ENCODE results near the gene PALMD.

The PALMD gene

GRCh38 chr1:99602404-99602969 lies 43.4 kb upstream of the PALMD start:
- DNase-seq (ENCODE audit: low read depth): no peak
- no peak for TF ChIP-seq CTCF (conservative IDR thresholded peaks at IDR 0.05; ENCODE audit: low read depth, low read length)
- no peak overlapping the region for H3K4me3 ChIP-seq (ENCODE audit: low read depth, low read length)

DNA sequence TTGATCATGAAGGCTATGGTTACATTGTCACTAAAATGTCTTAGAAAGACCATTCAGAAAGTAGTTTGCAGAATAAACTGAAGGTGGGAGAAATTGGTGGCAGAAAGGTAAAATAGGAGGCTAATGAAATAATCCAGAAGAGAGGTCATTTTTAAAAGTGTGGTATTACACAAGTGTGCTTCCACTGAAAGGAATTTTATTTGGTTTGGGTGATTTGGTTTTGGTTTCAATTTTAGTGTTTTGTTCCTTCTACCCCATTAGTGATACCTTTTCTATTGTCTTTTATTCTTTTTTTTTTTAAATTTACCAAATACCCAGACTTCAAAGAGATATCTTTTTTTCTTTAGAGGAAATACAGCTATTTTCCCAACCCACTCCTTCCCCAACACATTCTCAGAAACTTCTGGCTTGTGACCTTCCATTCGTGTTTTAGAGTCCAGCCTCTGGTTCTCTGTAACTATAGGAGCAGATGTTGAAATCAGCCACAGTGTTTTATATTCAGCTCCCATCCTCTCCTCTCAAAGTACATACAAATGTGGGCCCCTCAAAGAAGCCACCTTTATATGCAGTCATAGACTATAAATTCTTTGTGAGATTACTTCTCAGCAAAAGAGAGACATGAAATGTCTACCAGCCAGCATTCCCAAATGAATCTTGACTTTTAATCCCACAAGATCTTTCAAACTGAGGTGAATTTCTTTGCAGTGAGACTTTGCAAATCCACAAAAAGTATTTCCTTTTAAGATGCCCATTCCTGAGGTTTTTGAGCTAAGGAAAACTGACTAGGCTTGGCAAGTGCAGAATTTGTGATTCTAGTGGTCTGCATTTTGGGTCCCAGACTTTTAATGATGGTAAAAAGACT lies 42.0 kb upstream of the PALMD start:
- no peak for TF ChIP-seq CTCF (conservative IDR thresholded peaks at IDR 0.05; ENCODE audit: low read depth, low read length)
- DNase-seq (ENCODE audit: low read depth): peak; percentile 50

DNA sequence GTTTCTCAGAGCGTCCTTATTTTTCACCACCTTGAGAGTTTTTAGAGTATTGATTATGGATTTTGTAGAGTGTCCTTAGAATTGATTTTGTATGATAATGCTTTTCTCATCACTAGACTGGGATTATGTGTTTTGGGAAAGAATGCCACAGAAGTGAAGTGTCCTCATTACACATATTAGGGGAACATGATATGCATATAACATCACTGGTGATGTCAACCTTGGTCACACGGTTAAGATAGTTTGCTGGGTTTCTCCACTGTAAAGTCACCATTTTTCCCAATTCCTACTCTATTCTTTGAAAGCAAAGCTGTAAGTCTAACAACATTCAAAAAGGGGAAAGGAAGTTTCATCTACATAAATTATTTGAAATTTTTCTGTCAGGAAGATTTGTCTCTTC lies 39.6 kb upstream of the PALMD start:
- no peak overlapping the region for H3K4me3 ChIP-seq (ENCODE audit: low read depth, low read length)
- DNase-seq (ENCODE audit: low read depth): no peak
- no peak for TF ChIP-seq CTCF (conservative IDR thresholded peaks at IDR 0.05; ENCODE audit: low read depth, low read length)

More for the DNA sequence above, 42.0 kb upstream of the PALMD start:
- no peak overlapping the region for H3K4me3 ChIP-seq (ENCODE audit: low read depth, low read length)

GRCh38 chr1:99607590-99607989 lies 38.3 kb upstream of the PALMD start:
- TF ChIP-seq CTCF (conservative IDR thresholded peaks at IDR 0.05; ENCODE audit: low read depth, low read length): no peak
- no peak for DNase-seq (ENCODE audit: low read depth)
- H3K4me3 ChIP-seq (ENCODE audit: low read depth, low read length): no peak overlapping the region

DNA sequence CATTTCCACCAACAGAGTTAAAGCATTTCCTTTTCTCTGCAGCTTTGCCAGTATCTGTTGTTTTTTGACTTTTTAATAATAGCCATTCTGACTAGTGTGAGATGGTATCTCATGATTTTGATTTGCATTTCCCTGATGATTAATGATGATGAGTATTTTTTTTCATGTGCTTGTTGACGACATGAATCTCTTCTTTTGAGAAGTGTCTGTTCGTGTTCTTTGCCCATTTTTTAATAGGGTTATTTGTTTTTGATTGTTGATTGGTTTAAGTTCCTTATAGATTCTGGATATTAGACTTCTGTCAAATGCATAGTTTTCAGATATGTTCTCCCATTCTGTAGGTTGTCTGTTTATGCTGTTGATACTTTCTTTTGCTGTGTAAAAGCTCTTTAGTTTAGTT lies 37.9 kb upstream of the PALMD start:
- no peak overlapping the region for H3K4me3 ChIP-seq (ENCODE audit: low read depth, low read length)
- no peak for TF ChIP-seq CTCF (conservative IDR thresholded peaks at IDR 0.05; ENCODE audit: low read depth, low read length)
- DNase-seq (ENCODE audit: low read depth): no peak

DNA sequence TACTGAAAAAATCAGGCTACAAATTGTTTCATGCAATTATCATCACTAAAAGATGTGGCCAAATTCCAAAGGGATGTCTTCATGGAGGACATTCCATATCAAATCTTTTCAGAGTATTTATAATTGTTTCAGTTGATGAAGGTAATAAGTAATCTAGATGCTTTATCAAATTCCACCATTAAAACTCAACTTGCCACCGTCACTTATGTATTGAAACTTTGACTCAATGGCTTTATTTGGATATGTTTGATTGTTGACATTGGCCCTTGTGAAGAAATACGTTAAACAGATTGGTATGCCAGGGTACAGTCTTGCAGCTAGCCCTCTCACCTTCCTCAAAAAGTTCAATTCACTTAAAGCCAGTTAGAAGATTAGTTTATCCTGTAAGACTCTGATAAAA lies 32.2 kb upstream of the PALMD start:
- TF ChIP-seq CTCF (conservative IDR thresholded peaks at IDR 0.05; ENCODE audit: low read depth, low read length): no peak
- H3K4me3 ChIP-seq (ENCODE audit: low read depth, low read length): no peak overlapping the region
- DNase-seq (ENCODE audit: low read depth): peak; percentile 25

GRCh38 chr1:99614728-99615127 lies 31.2 kb upstream of the PALMD start:
- no peak for DNase-seq (ENCODE audit: low read depth)
- no peak overlapping the region for H3K4me3 ChIP-seq (ENCODE audit: low read depth, low read length)
- no peak for TF ChIP-seq CTCF (conservative IDR thresholded peaks at IDR 0.05; ENCODE audit: low read depth, low read length)

Data from choroid plexus epithelial cell (primary cell).